OCI-LY3 (cell line): ENCODE results near the gene NCDN.
A peak's percentile ranks its signal among the peaks of the same experiment; 100 is the strongest.

Experiments used
- H2AFZ ChIP-seq: fragments of 200-600, 300-600 bp; shearing (Covaris generic); 2 replicates; pipeline ENCODE4 v1.6.0; 2014; ENCODE audit warnings: antibody characterized with exemption, low read depth, low read length
- H3K27ac ChIP-seq: fragments of 200-600, 300-600 bp; sonication (generic); 2 replicates; pipeline ENCODE4 v1.5.1; 2014; ENCODE audit warnings: mild to moderate bottlenecking, low read length, moderate library complexity, mixed read lengths
- H3K27me3 ChIP-seq: fragments of 200-600, 300-600 bp; sonication (generic); 2 replicates; pipeline ENCODE4 v1.6.1; 2014; ENCODE audit warnings: low read depth, low read length, mixed read lengths
- H3K36me3 ChIP-seq: fragments of 200-600, 300-600 bp; sonication (generic); replicated peaks from 2 replicates; pipeline ENCODE3; 2014; ENCODE audit warnings: low read depth, low read length, mixed read lengths
- H3K4me1 ChIP-seq: fragments of 300-600, 200-600 bp; sonication (generic); 2 replicates; pipeline ENCODE4 v1.6.1; 2014; ENCODE audit warnings: low read length, mixed read lengths
- H3K4me2 ChIP-seq: fragments of 200-600, 300-600 bp; sonication (generic); 2 replicates; pipeline ENCODE4 v1.6.1; 2014; ENCODE audit warnings: low read length, mixed read lengths
- H3K4me3 ChIP-seq: fragments of 300-600, 200-600 bp; sonication (generic); 2 replicates; pipeline ENCODE4 v1.5.1; 2014; ENCODE audit warnings: antibody characterized with exemption, mild to moderate bottlenecking, low read length, moderate library complexity
- H3K79me2 ChIP-seq: fragments of 300-600, 200-600 bp; shearing (Covaris generic); 2 replicates; pipeline ENCODE4 v1.6.1; 2014; ENCODE audit warnings: mild to moderate bottlenecking, low read length, mixed read lengths
- H3K9ac ChIP-seq: fragments of 300-600, 200-600 bp; shearing (Covaris generic); 2 replicates; pipeline ENCODE4 v1.6.0; 2014; ENCODE audit warnings: mild to moderate bottlenecking, low read length, moderate library complexity
- H3K9me3 ChIP-seq: fragments of 200-600, 300-600 bp; shearing (Covaris generic); 2 replicates; pipeline ENCODE4 v1.6.1; 2014; ENCODE audit warnings: low read length, mixed read lengths; ENCODE audit not compliant: insufficient read depth
- H4K20me1 ChIP-seq: fragments of 200-600, 300-600 bp; sonication (generic); 2 replicates; pipeline ENCODE4 v1.6.1; 2016; ENCODE audit warnings: low read length, mixed read lengths; ENCODE audit not compliant: insufficient read depth
- EZH2phosphoT487 ChIP-seq: fragments of 200-600 bp; shearing (Covaris generic); IDR thresholded peaks from 2 replicates; pipeline ENCODE4 v1.6.1; 2018; ENCODE audit warnings: antibody characterized with exemption, mixed run types, low read depth
- TF ChIP-seq, protein P1 (sequence below): fragments of 200-600, 300-600 bp; sonication (generic); IDR thresholded peaks from 2 replicates; pipeline ENCODE4 v1.5.1; 2014; ENCODE audit warnings: antibody characterized with exemption, low read length, low read depth

The NCDN gene

DNA sequence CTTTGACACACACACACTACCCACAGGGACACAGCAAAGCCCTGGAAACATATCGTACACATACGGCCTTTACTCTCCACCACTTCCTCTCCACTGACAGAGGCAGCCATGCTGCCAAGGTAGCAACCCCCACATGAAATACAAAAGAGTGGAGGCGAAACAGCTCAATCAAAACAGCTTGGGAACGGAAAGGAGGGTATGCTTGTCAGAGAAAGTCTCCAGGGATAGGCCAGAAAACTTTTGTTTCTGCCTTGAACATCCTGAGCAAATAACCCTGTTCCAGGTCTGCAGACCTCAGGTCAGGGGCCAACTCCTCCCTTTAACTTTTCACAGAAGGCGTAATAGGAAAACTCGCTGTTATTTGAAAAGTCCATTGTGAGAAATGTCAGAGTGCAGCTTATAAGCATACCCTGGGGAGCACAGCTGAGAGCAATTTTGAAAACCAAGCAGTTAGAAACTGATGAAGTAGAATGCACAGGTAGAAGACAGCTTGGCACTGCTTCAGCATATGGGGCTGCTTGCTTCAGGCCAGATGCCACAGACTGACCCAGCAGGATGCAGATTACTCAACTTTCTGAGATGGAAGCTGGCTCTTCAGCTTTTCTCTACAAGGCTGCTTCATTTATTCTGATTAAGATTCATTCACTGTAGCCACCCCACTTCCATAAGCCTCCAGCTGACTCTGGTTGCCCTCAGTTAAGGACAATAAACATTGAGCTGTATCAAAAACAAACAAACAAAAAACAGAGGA lies 18.4 kb upstream of the NCDN start:
- H3K9me3 ChIP-seq, result no peaks in the 10 kb centered on the region
- peak overlapping the region; percentile 57 for H3K4me2 ChIP-seq
- H3K4me1 ChIP-seq, result peaks cover 25% of the 10 kb centered on the region
- peak overlapping the region; percentile 77 for H3K27ac ChIP-seq
- H3K27me3 ChIP-seq, result no peaks in the 10 kb centered on the region
- peaks cover 10% of the 10 kb centered on the region; the same call in 1 of the 2 replicates for H3K79me2 ChIP-seq
- no peaks in the 10 kb centered on the region for H4K20me1 ChIP-seq
- TF ChIP-seq, protein P1, sequence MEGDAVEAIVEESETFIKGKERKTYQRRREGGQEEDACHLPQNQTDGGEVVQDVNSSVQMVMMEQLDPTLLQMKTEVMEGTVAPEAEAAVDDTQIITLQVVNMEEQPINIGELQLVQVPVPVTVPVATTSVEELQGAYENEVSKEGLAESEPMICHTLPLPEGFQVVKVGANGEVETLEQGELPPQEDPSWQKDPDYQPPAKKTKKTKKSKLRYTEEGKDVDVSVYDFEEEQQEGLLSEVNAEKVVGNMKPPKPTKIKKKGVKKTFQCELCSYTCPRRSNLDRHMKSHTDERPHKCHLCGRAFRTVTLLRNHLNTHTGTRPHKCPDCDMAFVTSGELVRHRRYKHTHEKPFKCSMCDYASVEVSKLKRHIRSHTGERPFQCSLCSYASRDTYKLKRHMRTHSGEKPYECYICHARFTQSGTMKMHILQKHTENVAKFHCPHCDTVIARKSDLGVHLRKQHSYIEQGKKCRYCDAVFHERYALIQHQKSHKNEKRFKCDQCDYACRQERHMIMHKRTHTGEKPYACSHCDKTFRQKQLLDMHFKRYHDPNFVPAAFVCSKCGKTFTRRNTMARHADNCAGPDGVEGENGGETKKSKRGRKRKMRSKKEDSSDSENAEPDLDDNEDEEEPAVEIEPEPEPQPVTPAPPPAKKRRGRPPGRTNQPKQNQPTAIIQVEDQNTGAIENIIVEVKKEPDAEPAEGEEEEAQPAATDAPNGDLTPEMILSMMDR, result no peak
- no peak for TF ChIP-seq EZH2phosphoT487
- no peak overlapping the region for H2AFZ ChIP-seq
- peak overlapping the region; percentile 34 for H3K9ac ChIP-seq
- no peaks in the 10 kb centered on the region for H3K36me3 ChIP-seq
- H3K4me3 ChIP-seq, result peak overlapping the region; percentile 39

DNA sequence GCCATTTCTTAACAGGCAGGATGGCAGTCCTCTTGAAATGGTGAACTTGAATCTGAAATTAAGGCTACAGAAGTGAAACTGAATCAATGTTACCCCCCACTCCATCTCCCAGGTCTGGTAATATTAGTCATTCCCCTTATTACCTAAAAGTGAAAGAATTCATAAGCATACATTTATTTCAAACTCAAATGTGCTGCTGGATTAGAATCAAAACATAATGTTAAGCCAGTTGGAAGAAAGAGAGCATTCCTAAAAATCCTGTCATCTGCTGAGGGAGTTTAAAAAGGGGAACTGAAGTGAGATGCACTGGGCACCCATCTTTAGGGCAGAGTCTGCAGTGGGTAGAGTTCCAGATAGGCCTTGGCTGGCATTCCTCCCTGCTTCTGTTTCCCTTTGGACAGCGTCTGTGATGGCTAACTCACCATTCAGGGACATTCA lies 17.8 kb upstream of the NCDN start:
- H3K9ac ChIP-seq, result no peak overlapping the region
- peak overlapping the region; percentile 77 for H3K27ac ChIP-seq
- H3K9me3 ChIP-seq, result no peaks in the 10 kb centered on the region
- no peaks in the 10 kb centered on the region for H3K27me3 ChIP-seq
- TF ChIP-seq, protein P1, result no peak
- TF ChIP-seq EZH2phosphoT487, result no peak
- peaks cover 25% of the 10 kb centered on the region for H3K4me1 ChIP-seq
- no peaks in the 10 kb centered on the region for H3K36me3 ChIP-seq
- H3K79me2 ChIP-seq, result peaks cover 10% of the 10 kb centered on the region; the same call in 1 of the 2 replicates
- no peak overlapping the region for H2AFZ ChIP-seq
- H4K20me1 ChIP-seq, result no peaks in the 10 kb centered on the region
- no peak overlapping the region; the same call in 1 of the 2 replicates for H3K4me3 ChIP-seq
- H3K4me2 ChIP-seq, result peak overlapping the region; percentile 57

- no peaks in the 10 kb centered on the region for H3K9me3 ChIP-seq
- H3K79me2 ChIP-seq, result no peaks in the 10 kb centered on the region
- peaks cover 7% of the 10 kb centered on the region for H3K4me1 ChIP-seq
- H3K27ac ChIP-seq, result no peak overlapping the region
- H3K36me3 ChIP-seq, result no peaks in the 10 kb centered on the region
- no peaks in the 10 kb centered on the region for H3K27me3 ChIP-seq
- H4K20me1 ChIP-seq, result no peaks in the 10 kb centered on the region
- H2AFZ ChIP-seq, result no peak overlapping the region
- no peak for TF ChIP-seq EZH2phosphoT487
- TF ChIP-seq, protein P1, result peak; percentile 45
- H3K4me2 ChIP-seq, result no peak overlapping the region
- H3K9ac ChIP-seq, result no peak overlapping the region
- no peak overlapping the region for H3K4me3 ChIP-seq
These were observed 12.6 kb upstream of the NCDN start for GRCh38 chr1:35544976-35545375.

GRCh38 chr1:35546614-35547013 lies 11.0 kb upstream of the NCDN start:
- no peaks in the 10 kb centered on the region for H3K79me2 ChIP-seq
- H3K36me3 ChIP-seq, result no peaks in the 10 kb centered on the region

More at GRCh38 chr1:35546614-35547013, 11.0 kb upstream of the NCDN start:
- TF ChIP-seq, protein P1, result no peak
- TF ChIP-seq EZH2phosphoT487, result no peak
- Histone ChIP-seq H3K27ac (no peak overlapping the region), H2AFZ (no peak overlapping the region), H3K4me2 (no peak overlapping the region), H4K20me1 (no peaks in the 10 kb centered on the region), H3K27me3 (no peaks in the 10 kb centered on the region), H3K4me3 (no peak overlapping the region), H3K4me1 (no peaks in the 10 kb centered on the region), H3K9ac (no peak overlapping the region), H3K9me3 (no peaks in the 10 kb centered on the region)
